Stimulated activated CD4-positive, alpha-beta T cell treated with anti-CD3 and anti-CD28 coated beads, Interleukin-1b, Interleukin-23, amount 100 ng/mL, for 48 hours (primary cell): Measurements from ENCODE around the gene ANKDD1A.

Experiments used
- DNase-seq: peaks from one replicate; pipeline ENCODE4 v3.0.0-alpha.2; 2020

The ANKDD1A gene

GRCh38 chr15:64896371-64897069 is 15.2 kb upstream of the ANKDD1A start:
- no peak for DNase-seq

- DNase-seq: no peak
Observed at GRCh38 chr15:64897345-64897985, 14.2 kb upstream of the ANKDD1A start.

DNA sequence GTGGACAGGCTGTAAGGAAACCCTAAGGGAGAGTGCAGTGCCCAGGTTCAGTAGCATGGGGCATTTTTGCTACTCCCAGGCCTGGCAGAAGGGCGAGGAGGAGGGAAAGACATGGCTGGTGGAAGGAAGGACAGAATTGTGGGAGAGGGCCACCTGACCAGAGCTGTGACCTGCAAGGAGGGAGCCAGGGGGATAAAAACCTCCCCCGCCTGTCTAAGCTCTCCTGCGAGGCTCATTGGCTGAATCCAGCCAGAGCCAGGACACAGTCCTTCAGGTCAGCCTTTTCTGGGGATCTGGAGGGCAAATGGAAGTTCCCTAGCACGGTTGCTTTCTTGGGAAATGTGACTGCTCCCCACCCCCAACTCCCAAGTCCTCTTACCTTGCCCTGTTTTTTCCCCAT is 13.3 kb upstream of the ANKDD1A start:
- DNase-seq: no peak

GRCh38 chr15:64901141-64901540 is 10.6 kb upstream of the ANKDD1A start:
- no peak for DNase-seq

DNA sequence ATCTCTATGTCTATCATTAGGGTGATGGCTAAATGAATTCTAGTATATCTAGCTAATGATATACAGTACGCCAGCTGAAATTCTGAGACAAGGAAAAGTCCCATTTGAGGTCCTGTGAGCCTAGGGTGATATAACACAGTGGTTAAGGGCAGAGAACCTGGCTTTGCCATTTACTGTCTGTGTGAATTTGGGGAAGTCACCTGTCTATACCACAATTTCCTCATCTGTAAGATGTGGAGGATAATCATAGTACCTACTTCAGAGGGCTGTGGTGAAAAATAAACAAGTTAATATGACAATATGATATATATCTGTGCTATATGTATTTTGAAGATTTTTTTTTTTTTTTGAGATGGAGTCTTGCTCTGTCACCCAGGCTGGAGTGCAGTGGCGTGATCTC is 9.8 kb upstream of the ANKDD1A start:
- no peak for DNase-seq

GRCh38 chr15:64902863-64903262 is 8.8 kb upstream of the ANKDD1A start:
- DNase-seq: no peak

DNA sequence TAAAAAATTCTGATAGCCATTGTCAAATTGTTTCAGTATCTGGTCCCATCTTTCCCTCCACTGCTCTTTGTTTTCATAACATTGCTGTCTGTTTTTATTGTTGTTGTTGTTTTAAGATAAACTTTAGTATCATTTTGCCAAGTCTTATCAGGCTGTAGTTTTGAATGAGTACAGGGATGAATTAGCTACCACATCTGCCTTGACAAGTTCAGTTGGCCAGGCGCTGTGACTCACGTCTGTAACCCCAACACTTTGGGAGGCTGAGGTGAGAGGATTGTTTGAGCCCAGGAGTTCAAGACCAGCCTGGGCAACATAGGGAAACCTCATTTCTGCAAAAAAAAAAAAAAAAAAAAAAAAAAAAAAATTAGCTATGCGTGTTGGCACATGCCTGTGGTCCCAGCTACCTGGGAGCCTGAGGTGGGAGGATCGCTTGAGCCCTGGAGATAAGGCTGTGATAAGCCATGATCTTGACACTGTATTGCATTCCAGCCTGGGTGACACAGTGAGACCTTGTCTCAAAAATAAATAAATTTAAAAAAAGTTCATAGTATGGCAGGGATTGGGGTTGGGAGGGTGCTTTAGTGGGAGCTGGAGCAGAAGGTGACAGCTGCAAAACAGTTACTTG is 8.3 kb upstream of the ANKDD1A start:
- DNase-seq: peak; percentile 36

DNA sequence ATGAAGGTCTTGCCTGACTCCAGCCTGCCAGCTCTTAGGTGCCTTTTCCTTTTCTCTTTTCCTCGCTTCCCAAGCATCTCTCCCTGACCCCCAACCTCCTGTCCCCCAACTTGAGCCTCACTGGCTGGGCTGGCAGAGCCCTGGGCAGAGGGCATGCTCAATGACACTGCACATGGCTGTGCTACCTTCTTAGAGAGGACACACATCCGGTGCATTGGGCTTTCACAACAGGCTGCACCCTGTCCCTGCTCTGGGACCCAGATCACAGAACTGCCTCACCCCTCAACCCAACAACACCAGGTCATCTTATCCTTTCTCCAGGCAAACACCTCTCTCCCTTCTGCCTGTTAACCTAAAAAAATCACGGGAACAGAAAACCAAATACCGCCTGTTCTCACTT is 7.5 kb upstream of the ANKDD1A start:
- no peak for DNase-seq

- DNase-seq: peak; percentile 77
Observed at GRCh38 chr15:64905119-64905831, 6.4 kb upstream of the ANKDD1A start.

DNA sequence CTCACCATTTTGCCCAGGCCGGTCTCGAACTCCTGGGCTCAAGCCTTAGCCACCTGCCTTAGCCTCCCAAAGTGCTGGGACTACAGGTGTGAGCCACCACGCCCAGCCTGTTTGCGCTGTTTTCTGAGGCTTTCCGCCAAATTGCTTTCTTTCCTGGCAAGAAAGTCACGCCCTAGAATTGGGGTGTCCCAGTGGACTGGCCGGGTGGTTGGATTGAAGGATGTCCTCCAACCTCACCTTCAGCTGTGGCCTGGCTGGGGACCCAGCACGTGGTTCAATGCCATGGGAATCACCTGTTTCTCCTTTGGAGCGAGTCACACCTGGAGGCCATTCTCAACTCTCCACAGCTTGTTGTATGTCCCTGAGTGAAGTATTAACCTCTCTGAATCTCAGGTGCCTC is 5.8 kb upstream of the ANKDD1A start:
- no peak for DNase-seq

GRCh38 chr15:64906402-64906801 is 5.3 kb upstream of the ANKDD1A start:
- no peak for DNase-seq

GRCh38 chr15:64907991-64908390 is 3.7 kb upstream of the ANKDD1A start:
- DNase-seq: no peak

DNA sequence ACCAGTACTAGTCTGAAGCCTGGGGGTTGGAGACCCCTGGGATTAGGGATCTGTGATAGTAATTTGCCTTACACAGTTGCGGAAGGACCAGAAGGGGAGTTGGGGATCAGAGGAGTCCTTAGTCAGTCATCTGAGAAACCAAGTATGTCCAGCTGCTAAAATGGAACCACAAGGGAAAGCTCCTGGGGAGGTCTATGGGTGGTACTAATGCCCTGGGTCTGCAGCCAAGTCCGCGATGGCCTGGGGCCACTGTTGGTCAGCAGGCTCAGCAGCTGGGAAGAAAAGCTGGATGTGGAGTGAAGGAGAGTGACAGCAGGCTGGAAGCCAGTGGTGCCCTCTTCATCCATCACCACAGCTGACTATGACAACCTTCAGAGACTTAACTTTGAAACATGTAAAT is 2.2 kb upstream of the ANKDD1A start:
- no peak for DNase-seq

DNA sequence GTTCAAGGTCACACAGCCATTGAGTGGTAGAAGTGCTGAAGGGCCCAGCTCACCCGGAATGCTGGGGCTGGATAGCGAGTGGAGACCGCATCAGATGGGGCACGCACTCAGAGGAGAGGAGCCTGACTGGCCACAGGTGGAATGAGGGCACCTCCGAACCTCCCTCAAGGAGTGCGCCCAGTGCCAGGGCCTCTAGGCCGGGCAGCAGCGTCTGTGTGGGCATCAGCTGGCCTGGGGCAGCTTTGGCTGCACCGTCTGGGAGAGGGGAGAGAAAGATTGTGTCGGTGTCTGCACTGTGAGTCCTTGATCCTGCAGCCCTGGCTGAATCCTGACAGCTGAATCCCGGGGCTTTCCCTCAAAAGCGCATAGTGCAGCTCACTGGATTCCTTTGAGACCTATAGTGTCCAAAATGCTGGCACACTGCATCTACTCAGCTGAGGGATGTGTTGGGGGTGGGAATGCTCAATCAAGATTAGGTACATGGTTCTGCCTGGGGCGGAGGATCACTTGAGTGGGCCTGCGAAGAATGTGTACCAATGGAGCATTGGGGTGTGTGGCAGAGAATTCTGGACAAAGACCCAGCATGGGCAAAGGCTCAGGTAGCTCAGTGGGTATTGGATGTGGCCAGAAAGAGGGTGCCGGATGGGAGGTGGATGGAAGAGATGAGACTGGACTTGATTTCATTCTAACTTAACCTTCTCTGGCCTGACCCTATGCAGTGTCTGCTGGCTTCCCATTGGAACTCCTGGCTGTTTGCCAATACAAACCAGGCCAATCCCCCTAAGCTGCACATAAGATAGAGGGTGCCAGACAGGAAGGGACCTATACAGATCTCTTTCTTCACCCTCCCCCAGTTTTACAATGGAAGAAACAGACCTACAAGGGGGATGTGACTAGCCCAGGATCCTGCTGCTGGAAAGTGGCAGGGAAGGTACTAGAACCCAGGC is 950 bp downstream of the ANKDD1A start:
- no peak for DNase-seq

DNA sequence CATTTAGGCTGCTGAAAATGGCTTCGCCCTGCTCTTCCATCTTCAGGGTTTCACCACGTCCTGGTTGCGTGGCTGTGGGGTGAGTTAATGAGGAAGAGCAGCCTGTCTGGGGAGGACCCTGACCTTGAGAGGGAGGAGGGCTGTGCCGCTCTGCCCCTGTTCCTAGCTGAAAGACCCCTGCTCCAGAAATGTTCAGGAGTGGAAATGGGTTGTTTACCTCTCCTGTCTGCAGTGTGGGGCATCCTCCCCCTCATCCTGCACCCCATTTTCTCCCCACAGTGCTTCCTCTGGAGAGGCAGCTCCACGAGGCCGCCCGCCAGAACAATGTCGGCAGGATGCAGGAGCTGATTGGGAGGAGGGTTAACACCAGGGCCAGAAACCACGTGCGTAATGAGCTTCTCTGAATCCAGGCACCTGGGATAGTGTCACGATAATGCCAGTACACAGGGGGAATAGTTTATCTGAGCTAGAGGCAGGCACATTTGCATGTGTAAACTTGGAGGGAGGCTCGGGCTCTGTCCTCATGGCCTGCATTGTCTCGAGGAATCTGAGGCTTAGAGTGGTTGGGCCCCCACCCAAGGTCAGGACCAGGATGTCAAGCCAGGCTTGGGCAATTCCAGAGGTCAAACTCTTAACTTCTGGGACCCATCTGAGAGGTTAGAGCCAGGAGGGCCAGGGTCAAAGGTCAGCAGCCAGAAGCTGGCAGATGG is 4.0 kb downstream of the ANKDD1A start:
- no peak for DNase-seq

DNA sequence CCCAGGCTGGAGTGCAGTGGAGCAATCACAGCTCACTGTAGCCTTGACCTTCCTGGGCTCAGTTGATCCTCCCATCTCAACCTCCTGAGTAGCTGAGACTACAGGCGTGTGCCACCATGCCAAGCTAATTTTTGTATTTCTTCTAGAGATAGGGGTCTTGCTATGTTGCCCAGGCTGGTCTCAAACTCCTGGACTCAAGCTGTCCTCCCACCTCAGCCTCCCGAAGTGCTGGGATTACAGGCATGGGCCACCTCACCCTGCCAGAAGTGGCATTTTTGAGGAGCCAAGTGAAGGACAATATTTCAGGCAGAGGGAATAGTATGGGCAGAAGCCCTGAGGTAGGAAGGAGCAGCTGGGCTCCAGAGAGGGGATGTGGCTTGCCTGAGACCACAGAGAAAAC is 4.7 kb downstream of the ANKDD1A start:
- DNase-seq: no peak

DNA sequence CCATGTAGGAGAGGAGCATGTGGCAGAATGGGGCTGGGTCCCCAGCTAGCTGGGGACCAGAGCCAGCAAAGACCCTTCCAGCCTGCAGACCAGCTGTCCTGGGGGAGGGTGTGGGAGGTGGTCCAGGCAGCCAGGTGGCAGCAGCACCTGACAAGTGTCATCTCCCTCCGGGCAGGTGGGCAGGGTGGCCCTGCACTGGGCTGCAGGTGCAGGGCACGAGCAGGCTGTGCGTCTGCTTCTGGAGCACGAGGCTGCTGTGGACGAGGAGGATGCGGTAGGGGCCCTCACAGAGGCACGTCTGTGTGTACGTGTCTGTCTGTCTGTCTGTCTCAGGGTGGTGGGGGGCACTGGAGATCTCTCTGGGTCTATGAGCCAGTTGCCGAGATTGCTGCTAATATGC is 5.5 kb downstream of the ANKDD1A start:
- no peak for DNase-seq

DNA sequence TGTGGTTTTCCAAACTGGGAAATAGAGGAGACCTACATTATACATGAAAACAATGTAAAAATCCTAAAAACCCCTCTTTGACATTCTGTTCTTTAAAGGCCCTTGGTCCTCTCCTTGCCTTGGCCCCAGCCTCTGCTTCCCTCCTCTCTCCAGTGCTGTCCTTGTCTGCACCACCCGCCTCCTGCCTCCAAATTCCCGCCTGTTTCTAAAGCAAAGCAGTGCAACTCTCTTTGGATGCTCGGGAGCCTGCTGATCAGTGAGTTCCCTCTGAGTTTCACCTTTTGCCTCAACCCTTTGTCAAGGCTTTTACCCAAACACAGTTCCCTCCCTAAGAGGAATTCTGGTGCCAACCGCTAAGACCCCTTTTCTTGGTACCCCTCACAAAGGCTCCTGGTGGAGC is 8.0 kb downstream of the ANKDD1A start:
- DNase-seq: no peak

DNA sequence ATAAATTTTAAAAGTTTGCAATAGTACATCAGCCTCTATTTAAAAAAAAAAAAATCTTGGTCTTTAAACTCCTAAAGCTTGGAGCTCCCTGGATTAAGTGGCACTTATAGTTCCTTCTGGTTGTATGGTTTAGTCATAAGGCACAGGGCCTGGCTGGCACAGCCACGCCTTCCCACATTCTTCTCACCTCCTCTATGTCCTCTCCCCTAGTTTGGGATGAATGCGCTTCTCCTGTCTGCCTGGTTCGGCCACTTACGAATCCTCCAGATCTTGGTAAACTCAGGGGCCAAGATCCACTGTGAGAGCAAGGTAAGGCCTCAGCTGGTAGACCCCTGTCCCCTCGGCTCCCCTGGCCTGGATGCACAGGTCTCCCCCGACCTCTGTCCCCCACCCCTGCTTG is 10.0 kb downstream of the ANKDD1A start:
- DNase-seq: no peak

- DNase-seq: no peak
Observed at GRCh38 chr15:64923546-64923945, 11.8 kb downstream of the ANKDD1A start.

GRCh38 chr15:64925335-64926330 is 13.9 kb downstream of the ANKDD1A start:
- no peak for DNase-seq
